Posterior cingulate gyrus (tissue), 11 donors: ENCODE results near the gene ALDH2.
"Not testable (repeated sequence)": the region's sequence is repeated elsewhere in the genome, so short reads cannot be mapped to it uniquely, and the experiment has no call there.

Source experiments
- DNase-seq, 10 donors: peaks; one replicate each; pipeline versions ENCODE4 v3.0.0 to v3.0.0-alpha.2; 2020 to 2021; ENCODE audit warnings: mixed read lengths in 3 of 10
- intact Hi-C: fragments of 100-400 bp; cut with DNase I; formaldehyde crosslinking; loops from one replicate; pipeline ENCODE4 v1.15.1; 2023

The ALDH2 gene

GRCh38 chr12:111781085-111781658 lies 14.4 kb downstream of the ALDH2 start:
- intact Hi-C loops, result no loop called here
- DNase-seq, result peak in 1 of 10 donors; percentile 56

- DNase-seq, result peak in 1 of 10 donors; percentile 67
- intact Hi-C loops, result no loop called here
Observed at GRCh38 chr12:111783046-111783445, 16.3 kb downstream of the ALDH2 start.

- peak in 1 of 10 donors; percentile 44 for DNase-seq
Observed at GRCh38 chr12:111784953-111785352, 18.2 kb downstream of the ALDH2 start.

GRCh38 chr12:111785651-111786050 lies 18.9 kb downstream of the ALDH2 start:
- no peak for DNase-seq
- intact Hi-C loops, result no loop called here

More at GRCh38 chr12:111784953-111785352, 18.2 kb downstream of the ALDH2 start:
- intact Hi-C loops, result no loop called here

GRCh38 chr12:111788178-111788654 lies 21.5 kb downstream of the ALDH2 start:
- intact Hi-C loops, result loop anchor here (1.0 kb wide), 1 partner anchor 35 kb away; no protein-coding TSS in a partner anchor
- DNase-seq, result peak in 1 of 10 donors; percentile 16

- no peak for DNase-seq
- intact Hi-C loops, result no loop called here
Observed at GRCh38 chr12:111789779-111790178, 23.0 kb downstream of the ALDH2 start.

GRCh38 chr12:111791507-111791906 lies 24.8 kb downstream of the ALDH2 start:
- DNase-seq, result peak in 1 of 10 donors; percentile 41
- intact Hi-C loops, result no loop called here

- intact Hi-C loops, result no loop called here
- peak in 2 of 10 donors; percentile 58 to 81 for DNase-seq
Observed at GRCh38 chr12:111792155-111792855, 25.6 kb downstream of the ALDH2 start.

- no peak for DNase-seq
- intact Hi-C loops, result no loop called here
Observed at GRCh38 chr12:111792856-111793235, 26.1 kb downstream of the ALDH2 start.

- intact Hi-C loops, result no loop called here
- DNase-seq, result peak in 2 of 10 donors; percentile 5 to 47
Observed at GRCh38 chr12:111798182-111798581, 31.4 kb downstream of the ALDH2 start.

- DNase-seq, result peak in 2 of 10 donors; percentile 56 to 71
- intact Hi-C loops, result no loop called here
Observed at GRCh38 chr12:111799758-111800157, 33.0 kb downstream of the ALDH2 start.

GRCh38 chr12:111803038-111803626 lies 36.4 kb downstream of the ALDH2 start:
- intact Hi-C loops, result no loop called here

GRCh38 chr12:111803851-111804250 lies 37.1 kb downstream of the ALDH2 start:
- intact Hi-C loops, result no loop called here
- DNase-seq, result peak in 2 of 10 donors; percentile 32 to 68

More at GRCh38 chr12:111803038-111803626, 36.4 kb downstream of the ALDH2 start:
- DNase-seq, result peak in 1 of 10 donors; percentile 39

- intact Hi-C loops, result no loop called here
Observed at GRCh38 chr12:111806304-111806703, 39.6 kb downstream of the ALDH2 start.

GRCh38 chr12:111807232-111807631 lies 40.5 kb downstream of the ALDH2 start:
- intact Hi-C loops, result no loop called here
- DNase-seq, result peak in 2 of 10 donors; percentile 8 to 53

More at GRCh38 chr12:111806304-111806703, 39.6 kb downstream of the ALDH2 start:
- DNase-seq, result peak in 2 of 10 donors; percentile 10 to 54

GRCh38 chr12:111812881-111813741 lies 46.4 kb downstream of the ALDH2 start:
- intact Hi-C loops, result loop anchor here (1.0 kb wide), 1 partner anchor 60 kb away; no protein-coding TSS in a partner anchor
- DNase-seq, result peak in 9 of 10 donors; percentile 42 to 93 (median 71)

GRCh38 chr12:111816065-111816615 lies 49.4 kb downstream of the ALDH2 start:
- intact Hi-C loops, result no loop called here
- DNase-seq, result no peak

- DNase-seq, intact Hi-C loops: not testable (repeated sequence)
Observed at GRCh38 chr12:111816898-111817297, 50.2 kb downstream of the ALDH2 start.

- intact Hi-C loops, result no loop called here
- DNase-seq, result no peak
Observed at GRCh38 chr12:111818340-111818739, 51.6 kb downstream of the ALDH2 start.
